Right lobe of liver (tissue), 4 donors: ENCODE results near the gene EXOC2.

Experiments used
- POLR2A ChIP-seq: fragments of 450-650 bp; IDR thresholded peaks from one replicate; pipeline ENCODE4 v1.6.1; 2017; ENCODE audit warnings: antibody characterized with exemption, mild to moderate bottlenecking
- TF ChIP-seq, protein P1 (sequence below), 4 donors: fragments of 200-600 bp in 3 of 4; fragments of 450-650 bp in 1 of 4; IDR thresholded peaks; one replicate each; pipeline versions ENCODE4 v1.5.1 to v1.8.0; 2016 to 2022; ENCODE audit warnings: antibody characterized with exemption in 4 of 4, mild to moderate bottlenecking in 2 of 4
- donor health status: DM: no; HTN: no; CAD: no.
- donor health status: DM: no; HTN: no; CAD: no.
- donor health status: DM: no; HTN: yes; CAD: no.

GRCh38 chr6:493840-494239 lies 199.1 kb downstream of the EXOC2 start:
- TF ChIP-seq, protein P1, sequence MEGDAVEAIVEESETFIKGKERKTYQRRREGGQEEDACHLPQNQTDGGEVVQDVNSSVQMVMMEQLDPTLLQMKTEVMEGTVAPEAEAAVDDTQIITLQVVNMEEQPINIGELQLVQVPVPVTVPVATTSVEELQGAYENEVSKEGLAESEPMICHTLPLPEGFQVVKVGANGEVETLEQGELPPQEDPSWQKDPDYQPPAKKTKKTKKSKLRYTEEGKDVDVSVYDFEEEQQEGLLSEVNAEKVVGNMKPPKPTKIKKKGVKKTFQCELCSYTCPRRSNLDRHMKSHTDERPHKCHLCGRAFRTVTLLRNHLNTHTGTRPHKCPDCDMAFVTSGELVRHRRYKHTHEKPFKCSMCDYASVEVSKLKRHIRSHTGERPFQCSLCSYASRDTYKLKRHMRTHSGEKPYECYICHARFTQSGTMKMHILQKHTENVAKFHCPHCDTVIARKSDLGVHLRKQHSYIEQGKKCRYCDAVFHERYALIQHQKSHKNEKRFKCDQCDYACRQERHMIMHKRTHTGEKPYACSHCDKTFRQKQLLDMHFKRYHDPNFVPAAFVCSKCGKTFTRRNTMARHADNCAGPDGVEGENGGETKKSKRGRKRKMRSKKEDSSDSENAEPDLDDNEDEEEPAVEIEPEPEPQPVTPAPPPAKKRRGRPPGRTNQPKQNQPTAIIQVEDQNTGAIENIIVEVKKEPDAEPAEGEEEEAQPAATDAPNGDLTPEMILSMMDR (IDR thresholded peaks at IDR 0.05): no peak
- TF ChIP-seq POLR2A: no peak
